Left lobe of liver (tissue), 2 donors: ENCODE data around the gene BTBD2. TPM values are rescaled to one million over a fixed set of nuclear protein-coding genes. Genes with fewer than 3 reads are reported as not detected.

Experiments used
- ATAC-seq: fragments of 200-7000 bp; cut with Tn5 transposase; one replicate; pipeline ENCODE4 v1.9.1; 2020; ENCODE audit warnings: mild to moderate bottlenecking, moderate library complexity
- DNase-seq: peaks from one replicate; pipeline ENCODE4 v3.0.0-alpha.2; 2020; ENCODE audit warnings: low spot score
- total RNA-seq: library from RNA; stranded (reverse); gene quantifications from one replicate; pipeline ENCODE4 v1.2.1, GENCODE V29; 2021
- donor health status: DM: no; HTN: no; CAD: no; lungs with moderate emphysema.
- donor health status: DM: no; HTN: yes; CAD: no.

BTBD2 gene
- total RNA-seq, result 25.9 TPM

DNA sequence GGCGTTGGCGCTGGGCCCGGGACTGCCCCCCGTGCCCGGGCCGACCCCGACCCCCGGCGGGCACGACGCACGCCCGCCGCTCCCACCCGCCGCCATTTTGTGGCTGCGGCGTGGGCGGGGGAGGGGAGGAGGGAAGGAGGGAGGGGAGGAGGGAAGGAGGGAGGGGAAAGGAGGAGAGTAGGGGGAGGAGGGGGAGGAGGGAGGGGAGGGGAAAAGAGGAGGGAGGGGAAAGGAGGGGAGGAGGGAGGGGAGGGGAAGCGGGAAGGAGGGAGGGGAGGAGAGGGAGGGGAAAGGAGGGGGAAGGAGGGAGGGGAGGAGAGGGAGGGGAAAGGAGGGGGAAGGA lies at the start of gene BTBD2:
Gene BTBD2 (minus strand): TSS at position 107 of the 343 bp plus-strand sequence. CDS start 11 bp downstream, at position 96.
- DNase-seq (no peak), ATAC-seq (peak; percentile 52)

DNA sequence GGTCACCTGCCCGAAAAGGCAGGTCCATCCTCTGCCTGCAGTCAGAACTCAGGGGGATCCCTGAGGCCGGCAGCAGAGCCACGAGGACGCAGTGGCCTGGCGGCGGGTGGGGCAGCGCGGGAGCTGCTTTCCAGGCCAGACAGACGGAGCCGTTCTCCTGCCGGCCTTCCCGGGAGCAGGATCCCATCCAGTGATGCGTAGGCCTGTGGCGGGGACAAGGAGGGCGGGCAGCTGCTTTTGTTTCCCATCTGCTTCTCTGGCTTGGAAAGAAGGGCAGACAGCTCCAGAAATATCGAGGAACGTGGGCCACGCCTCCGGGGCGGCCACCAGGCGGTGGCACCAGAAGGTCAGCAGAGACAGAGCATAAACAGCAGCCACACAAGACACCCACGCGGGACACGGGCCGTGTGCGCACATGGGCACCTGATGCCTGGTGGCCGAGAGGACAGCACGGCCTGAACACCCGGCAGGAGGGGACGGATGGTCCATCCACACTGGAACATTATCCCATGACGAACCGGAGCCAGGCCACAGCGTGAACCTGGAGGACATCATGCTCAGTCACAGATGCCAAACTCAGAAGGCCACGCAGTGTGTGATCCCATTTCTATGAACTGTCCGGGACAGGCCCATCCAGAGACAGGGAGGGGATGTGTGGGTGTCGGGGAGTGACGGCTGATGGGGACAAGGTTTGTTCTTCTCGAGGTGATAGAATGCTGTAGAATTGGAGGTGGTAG lies 49.4 kb upstream of the BTBD2 start:
- ATAC-seq, result no peak
- no peak for DNase-seq

DNA sequence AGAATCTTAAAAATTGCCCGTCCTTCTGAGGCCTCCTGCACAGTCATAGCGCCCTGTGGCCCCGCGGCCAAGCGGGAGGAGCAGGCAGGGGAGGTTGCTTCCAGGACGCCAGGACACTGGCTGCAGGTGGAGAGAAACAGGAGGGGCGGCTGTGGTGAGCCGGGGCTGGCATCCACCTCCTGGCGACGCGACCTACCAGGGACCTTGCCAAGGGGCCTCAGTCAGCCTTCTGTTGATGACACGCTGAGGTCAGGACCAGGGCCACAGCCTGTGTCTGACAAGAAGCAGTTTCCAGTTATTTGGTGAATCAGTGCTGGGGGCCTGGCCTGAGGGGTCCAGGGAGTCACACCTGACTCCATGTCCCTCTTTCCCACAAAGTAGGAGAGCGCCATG lies 48.9 kb upstream of the BTBD2 start:
- ATAC-seq (no peak), DNase-seq (no peak)

DNA sequence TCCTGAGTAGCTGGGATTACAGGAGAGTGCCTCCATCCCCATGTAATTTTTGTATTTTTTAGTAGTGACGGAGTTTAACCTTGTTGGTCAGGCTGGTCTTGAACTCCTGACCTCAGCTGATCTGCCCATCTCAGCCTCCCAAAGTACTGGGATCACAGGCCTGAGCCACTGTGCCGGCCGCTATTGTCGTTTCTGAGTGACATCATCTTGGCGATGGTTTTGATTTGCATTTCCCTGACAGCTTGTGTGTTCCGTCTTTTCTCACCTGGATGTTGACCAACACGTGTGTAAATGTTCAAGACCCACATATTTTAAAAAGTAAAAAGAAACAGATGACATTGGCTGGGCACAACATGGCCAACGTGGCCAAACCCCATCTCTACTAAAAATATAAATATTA lies 48.3 kb upstream of the BTBD2 start:
- ATAC-seq (no peak), DNase-seq (no peak)

DNA sequence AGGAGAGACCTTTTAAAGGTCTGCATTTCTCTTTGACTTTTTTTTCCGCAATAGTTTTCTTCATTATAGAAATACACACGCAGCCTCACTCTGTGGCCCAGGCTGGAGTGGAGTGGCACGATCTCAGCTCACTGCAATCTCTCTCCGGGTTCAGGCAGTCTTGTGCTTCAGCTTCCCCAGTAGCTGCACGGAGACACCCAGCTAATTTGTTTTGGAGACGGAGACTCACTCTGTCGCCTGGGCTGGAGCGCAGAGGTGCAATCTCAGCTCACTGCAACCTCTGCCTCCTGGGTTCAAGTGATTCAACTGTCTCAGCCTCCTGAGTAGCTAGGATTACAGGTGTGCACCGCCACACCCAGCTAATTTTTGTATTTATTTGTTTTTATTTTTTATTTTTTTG lies 47.3 kb upstream of the BTBD2 start:
- ATAC-seq, result no peak
- DNase-seq, result no peak

DNA sequence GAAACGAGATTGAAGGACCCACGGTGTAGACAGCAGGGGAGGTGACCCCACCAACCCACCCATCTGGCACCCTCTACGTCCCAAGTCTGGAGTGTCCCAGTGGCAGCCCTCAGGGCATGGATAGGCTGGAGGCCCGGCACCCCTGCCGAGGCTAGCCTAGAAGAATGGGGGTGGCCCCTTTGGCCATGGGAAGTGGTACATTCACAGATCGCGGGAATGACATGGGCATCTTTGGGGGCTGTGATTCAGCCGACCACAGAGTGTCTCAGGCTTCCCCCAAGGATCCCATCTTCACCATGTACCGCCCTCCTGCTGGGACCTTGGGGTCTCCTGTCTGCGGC lies 46.8 kb upstream of the BTBD2 start:
- no peak for ATAC-seq
- no peak for DNase-seq

DNA sequence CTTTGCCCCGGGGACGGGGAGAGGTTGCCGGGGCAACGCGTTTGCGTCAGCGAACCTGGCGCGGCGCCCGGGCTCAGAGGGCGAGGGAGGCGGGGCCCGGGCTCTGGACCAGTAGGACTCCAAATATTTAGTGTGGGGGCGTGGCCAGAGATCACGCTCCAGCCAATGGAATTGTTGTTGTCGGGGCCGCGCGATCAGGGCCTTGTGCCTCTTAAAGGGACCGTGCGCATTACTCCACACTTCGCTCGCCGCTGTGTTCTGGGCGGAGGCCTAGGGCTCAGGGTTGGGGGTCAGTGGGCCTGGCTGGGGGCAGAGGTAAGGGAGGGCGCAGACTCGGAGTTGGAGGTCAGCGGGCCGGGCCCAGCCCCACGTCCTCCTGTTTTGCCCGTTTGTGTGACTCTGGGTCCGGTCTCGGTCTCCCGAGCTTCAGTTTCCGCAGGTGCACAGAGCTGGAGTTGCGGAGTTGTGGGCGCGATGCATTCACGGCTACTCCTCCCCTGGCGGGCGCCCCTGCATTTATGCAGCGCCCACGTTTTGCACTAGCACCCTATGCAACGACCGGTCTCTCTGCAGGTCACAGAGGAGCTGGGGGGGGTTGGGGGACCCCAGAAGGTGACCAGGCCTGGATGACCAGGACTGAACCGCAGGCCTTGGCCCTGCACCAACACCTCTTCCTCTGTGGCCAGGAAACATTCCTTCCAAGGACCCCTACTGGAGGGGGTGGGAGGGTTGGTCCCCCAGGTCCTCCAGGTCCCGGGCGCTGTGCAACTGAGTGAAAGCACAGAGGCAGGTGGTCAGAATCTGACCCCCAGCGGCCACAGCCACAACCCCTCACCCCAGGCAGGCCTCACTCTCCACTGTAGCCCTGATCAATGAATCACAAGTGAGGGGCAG lies 46.2 kb upstream of the BTBD2 start:
- DNase-seq, result peak; percentile 99
- peak; percentile 76 for ATAC-seq

DNA sequence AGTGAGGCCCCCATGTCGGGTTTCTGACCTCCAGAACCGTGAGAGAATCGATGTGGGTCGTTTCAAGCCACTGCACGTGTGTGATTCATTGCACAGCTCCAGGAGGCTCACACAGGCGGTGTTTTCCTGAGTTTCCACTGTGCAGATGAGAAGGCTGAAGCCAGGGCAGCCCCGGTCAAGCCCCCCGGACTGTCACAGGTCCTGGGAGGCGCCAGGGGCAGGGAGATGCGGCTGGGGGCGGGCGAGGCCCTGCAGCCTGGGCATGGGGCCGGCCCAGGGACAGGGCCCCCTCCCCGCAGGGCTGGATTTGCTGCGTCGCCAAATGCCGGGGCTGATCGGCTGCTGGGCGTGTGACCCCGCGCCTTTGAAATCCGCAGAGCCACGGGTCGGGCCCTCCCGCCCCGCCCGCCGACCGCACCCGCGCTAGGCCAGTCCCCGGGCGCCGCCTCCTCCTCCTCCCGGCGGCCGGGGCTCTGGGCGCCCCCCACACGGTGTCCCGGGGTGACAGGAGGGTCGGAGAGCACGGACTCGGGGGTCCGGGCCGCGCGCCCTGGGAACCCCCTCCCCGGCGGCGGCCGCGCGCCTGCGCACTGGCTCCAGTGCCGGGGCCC lies 45.5 kb upstream of the BTBD2 start:
- DNase-seq (peak; percentile 88), ATAC-seq (peak; percentile 59)

DNA sequence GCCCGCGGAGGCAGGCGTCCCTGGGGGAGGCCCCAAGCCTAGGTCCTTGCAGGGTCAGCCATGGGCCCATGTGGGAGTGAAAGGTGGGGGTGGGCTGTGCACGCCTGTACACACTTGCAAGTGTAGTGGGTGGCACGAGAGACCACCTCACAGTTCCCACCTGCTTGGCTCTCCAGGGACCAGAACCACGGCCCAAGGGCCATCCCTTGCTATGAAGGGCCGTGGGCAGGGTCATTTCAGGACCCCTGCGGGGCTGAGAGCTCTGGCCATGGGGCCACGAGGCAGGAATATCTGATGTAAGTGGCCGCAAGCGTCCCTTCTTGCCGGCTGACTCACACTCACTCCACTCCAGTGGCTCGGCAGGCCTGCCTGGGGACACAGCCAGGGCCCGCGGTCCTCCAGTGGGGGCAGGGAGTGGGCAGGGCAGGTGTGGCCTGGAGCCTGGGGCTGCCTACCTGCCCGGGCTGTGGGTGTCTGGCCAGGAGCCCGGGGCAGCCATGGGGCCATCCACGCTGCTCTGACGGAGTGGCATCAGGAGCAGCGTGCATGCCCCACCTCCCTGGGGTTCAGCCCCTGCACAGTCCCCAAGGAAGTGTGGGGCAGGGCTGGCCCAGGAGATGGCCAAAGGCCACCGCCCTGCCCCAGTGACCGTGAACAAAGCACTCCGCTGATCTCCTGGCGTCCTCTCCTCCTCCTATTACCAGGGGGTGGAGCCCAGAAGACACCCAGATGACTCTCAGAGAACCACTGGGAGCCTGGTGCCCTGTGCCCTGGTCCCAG lies 44.1 kb upstream of the BTBD2 start:
- DNase-seq, result peak; percentile 98

DNA sequence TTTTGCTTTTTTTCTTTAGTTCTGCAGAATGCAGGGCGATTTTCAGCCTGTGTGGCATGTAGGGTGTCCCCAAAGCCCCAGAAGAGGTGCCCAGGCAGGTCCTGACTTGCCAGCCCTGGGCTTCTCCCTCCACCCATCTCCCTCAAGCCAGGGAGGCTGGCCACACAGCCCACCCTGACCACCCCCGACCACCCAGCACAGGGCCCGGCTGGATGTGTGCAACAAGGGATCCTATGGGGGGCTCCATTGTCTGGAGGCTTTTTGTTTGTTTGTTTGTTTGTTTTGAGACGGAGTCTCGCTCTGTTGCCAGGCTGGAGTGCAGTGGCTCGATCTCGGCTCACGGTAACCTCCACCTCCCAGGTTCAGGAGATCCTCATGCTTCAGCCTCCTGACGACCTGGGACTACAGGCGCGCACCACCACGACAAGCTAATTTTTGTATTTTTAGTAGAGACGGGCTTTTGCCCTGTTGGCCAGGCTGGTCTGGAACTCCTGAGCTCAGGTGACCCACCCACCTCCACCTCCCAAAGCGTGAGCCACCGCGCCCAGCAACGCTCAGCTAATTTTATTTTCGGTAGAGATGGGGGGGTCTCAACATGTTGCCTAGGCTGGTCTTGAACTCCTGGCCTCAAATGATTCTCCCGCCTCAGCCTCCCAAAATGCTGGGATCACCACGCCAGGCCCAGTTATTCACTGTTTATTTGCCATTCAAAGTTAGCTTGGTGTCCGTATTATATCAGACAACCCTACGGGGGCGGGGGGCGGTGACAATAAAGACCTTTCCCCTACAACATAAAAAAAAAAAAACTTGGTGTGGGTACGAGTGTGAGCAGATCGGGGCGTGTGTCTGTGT lies 43.3 kb upstream of the BTBD2 start:
- ATAC-seq, result no peak
- DNase-seq, result no peak

More for the DNA sequence above, 44.1 kb upstream of the BTBD2 start:
- ATAC-seq, result peak; percentile 70

DNA sequence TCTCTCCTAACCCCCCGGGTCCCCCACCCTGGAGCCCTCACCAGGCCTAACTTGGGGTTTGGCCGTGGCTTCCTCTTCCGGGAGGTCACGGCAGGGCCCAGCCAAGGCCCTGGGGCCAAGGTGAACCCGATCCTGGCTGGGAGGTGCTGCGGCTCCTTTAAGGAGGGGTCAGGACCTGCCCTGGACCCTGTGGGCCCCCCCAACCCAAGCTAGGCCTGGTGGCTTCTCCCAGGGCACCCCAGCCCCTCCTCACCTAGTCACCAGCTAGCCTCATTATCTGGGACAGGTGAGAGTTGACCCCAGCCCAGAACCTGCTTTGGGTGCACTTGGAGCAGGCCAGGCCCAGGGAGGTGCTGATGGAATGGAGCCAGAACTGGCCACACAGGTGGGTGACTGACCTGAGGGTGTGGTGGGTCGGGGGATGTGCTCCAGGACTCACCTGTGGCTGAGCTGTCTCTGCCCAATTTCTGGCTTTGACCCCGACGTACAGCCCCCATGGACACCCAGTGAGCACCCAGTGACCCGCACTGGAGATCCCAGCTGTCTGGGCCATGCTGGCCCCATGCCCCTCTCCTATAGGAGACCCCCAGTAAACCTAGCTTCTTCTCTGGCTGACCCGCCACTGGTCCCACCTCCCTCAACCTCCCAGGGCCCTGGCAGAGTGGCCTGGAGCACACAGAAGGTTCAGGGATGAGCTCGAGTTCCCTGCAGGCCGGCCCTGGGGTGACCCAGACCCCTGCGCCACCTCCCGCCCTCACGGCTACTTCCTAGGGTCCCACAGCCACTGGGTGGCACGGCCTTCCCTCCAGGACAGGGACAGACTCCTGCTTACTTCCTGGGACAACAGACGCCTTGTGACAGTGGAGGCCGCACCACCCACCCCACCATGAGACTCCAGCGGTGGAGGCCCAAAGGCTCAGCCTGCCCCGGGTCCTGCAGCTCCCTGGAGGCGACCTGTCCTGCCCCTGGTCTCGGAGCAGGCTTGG lies 42.3 kb upstream of the BTBD2 start:
- DNase-seq, result no peak

DNA sequence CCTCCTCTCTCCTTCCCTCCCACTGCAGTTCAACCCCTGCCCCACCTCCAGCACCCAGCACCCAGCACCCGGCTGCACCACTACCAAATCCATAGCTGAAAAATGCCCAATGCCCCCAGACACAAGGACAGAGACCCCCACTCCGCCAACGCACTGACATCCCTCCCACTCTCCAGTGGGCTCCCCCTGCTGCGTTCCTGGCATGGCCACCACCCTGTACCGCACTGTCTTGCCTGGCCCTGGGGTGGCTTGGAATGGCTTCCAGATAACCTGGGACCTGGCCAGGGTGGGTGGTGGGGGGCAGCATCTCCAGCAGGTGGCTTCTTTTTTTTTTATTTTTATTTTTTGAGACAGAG lies 41.3 kb upstream of the BTBD2 start:
- DNase-seq (no peak), ATAC-seq (no peak)

More for the DNA sequence above, 42.3 kb upstream of the BTBD2 start:
- no peak for ATAC-seq

DNA sequence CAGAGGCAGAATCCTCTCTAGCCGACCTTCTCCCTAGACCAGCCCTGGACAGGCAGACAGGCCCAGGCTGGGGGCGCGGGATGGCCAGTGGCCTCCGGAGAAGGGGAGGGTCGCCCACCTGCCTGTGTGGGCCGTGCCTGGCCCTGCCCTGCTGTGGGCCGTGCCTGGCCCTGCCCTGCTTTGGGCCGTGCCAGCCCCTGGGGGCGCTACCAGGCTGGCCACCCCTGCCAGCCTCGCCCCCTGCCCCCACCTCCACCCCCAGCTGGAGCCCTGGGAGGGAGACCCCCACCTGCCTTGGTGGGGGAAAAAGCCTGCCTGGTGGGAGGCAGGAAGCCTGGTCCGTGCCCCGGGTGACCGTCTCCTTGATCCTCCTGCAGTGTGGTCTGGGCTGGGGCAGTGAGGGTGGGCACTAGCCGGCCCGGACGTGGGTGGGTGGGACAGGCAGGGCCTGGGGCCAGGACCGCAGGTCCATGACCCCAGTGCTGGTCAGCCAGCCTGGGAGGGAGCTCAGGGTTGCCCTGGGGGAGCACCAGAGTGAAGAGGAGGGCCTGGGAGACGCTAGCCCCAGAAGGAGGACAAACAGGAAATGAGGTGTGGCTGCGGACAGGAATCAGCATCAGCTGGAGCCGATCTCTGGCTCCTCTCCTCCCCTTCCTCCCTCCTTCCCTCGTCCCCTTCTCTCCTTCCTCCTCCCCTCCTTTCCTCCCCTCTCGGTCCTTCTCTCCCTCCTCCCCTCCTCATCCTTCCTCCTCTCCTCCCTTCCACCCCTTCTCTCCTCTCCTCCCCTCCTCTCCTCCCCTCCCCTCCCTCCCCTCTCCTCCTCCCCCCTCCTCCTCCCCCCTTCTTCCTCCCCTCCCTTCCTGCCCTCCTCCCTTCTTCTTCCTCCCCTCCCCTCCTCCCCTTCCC lies 40.7 kb upstream of the BTBD2 start:
- no peak for DNase-seq
- no peak for ATAC-seq

DNA sequence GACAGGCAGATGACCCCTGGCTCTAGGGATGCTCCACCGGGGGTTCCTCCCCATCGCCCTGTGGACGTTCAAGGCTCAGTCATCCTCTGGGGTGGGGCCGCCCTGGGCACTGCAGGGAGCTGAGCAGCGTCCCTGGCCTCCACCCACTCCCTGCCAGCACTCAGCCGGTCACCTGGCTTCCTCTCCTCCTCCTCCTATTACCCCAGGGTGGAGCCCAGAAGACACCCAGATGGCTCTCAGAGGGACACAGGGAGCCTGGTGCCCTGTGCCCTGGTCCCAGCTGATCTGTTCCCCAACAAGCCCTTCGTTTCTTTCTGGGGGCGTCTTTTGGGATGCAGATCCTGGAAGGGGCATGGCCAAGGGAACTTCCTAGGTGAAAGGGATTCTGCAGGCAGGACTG lies 39.2 kb upstream of the BTBD2 start:
- ATAC-seq (no peak), DNase-seq (no peak)

DNA sequence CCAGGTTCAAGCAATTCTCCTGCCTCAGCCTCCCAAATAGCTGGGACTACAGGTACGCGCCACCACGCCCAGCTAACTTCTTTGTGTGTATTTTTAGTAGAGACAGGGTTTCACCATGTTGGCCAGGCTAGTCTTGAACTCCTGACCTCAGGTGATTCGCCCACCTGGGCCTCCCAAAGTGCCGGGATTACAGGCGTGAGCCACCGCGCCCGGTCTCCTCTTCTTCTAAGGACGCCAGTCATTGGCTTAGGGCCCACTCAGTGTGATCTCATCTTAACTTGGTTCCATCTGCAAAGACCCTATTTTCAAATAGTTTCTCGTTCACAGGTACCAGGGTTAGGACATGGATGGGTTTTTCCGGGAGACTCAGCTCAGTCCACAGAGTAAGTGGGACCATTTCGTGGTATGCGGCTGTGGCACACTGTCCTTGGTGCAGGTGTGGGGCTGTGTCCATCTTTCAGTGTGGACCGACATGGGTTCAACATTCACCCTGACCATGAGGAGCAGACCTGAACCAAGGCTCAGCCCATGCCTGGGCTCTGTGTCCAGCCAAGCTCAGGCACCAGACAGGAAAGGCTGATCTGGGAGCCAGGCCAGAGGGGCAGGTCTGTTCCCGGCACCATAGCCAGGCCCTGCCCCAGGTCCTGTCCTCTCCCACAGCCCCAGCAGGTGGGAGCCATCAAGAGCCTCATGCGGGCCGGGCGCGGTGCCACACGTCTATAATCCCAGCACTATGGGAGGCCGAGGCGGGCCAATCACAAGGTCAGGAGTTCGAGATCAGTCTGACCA lies 38.3 kb upstream of the BTBD2 start:
- ATAC-seq (peak; percentile 45), DNase-seq (peak; percentile 96)

DNA sequence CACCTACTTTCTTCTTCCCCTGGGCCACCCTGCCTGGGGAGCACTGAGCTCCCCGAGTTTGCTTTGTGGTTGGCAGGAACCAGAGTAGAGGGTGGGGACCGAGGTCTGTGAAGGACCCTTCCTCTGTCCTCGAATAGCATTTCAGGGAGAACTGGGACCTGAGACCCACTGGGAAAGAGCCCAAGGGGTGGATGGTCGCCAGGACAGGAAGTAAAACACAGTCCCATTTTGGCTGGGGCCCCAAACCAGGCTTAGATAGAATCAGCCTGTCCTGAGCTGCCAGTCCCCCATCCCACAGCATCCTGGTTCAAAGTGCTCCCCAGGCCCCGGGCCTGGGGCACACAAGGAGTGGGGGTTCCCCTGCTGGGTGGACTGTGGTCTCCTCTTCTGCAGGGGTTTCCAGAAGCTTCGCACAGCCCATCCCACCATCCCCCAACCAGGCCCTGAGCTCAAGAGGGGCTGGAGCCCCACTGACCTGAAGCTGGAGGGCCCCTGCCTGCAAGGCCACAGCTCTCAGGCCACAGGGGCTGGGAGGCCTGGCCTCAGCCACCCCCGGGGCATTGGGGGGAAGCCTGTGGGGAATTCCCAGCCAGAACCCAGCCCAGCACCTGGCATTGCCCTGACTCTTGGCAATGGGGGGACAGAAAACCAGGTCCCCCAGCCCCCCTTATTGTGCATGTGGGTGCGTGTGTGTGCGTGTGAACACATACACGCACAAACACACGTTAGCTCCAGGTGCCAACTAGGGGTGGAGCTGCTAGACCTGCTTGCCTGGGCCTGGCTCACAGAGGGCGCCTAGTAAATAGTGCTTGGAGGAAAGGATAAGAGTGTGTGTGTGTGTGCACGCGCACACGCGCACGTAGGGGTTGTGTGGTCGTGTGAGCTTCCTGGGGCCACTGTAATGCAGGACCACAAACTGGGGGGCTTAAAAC lies 36.5 kb upstream of the BTBD2 start:
- peak; percentile 88 for DNase-seq

More for the DNA sequence above, 36.5 kb upstream of the BTBD2 start:
- peak; percentile 30 for ATAC-seq
